ENCODE measurements around the gene SRM. TPM values are rescaled to one million over a fixed set of nuclear protein-coding genes. Genes with fewer than 3 reads are reported as not detected.

SRM gene
- total RNA-seq, 1 experiment from 2014 or later: 150 TPM

DNA sequence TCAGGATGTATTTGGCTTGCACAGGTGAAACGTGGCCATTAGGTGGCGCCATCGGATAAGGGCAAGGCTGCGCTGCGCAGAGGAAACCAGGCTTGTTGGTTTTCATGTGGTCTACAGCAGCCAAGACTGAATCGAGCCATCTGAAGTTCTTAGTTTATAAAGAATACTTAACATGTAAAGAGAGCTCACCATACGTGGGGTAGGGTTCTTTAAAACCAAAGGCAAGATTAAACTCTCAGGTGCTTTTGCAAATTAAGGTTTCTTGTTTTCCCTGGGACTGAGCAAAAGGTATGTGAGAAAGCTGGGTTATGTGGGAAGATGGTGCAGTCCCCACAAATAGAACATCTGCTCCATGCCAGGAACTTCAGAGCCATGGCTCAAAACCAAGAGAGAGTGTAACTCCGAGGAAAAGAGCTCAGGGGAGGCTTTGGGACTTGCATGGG is 22.1 kb downstream of the SRM start:
- RAD21 ChIA-PET (ENCODE audit: low non-redundant PET in 1 of 2, low total read pairs in 2 of 2, uncharacterized antibody in 2 of 2, unreplicated experiment in 2 of 2): interaction anchor here (0.7 to 1.3 kb wide), 7 partner anchors 21 to 608 kb away, joined by 3 to 9 read pairs (median 3); no protein-coding TSS in a partner anchor
- Histone ChIP-seq H3K4me1 (ENCODE audit: control insufficient read depth in 1 of 2, insufficient read depth in 2 of 2, low read length in 2 of 2) (peaks cover 0 to 7% of the 10 kb centered on the region in 2 experiments; a peak in 1 of 4 replicates), H3K9me2 (ENCODE audit: insufficient read depth) (no peaks in the 10 kb centered on the region), H3K27ac (ENCODE audit: low read depth, low read length) (no peak overlapping the region), H3K9me3 (ENCODE audit: control insufficient read depth in 1 of 2, insufficient read depth in 1 of 2, low read depth in 1 of 2, low read length in 2 of 2) (no peaks in the 10 kb centered on the region), H3K4me2 (ENCODE audit: low read length) (peak overlapping the region; percentile 37; the same call in 1 of the 2 replicates), H3K79me2 (ENCODE audit: insufficient read depth, low read length) (no peaks in the 10 kb centered on the region), H3K9ac (ENCODE audit: low read length) (no peak overlapping the region), H3K4me3 (replicated peaks in 1 of 2; ENCODE audit: low read depth in 1 of 2, low read length in 2 of 2) (no peak overlapping the region), H4K20me1 (ENCODE audit: insufficient read depth) (no peaks in the 10 kb centered on the region), H3K36me3 (ENCODE audit: control insufficient read depth in 1 of 2, insufficient read depth in 2 of 2, low read length in 2 of 2) (no peaks in the 10 kb centered on the region), H2AFZ (ENCODE audit: low read depth, low read length, poor library complexity, severe bottlenecking) (peak overlapping the region; percentile 41), H3K27me3 (ENCODE audit: insufficient read depth, low read length) (no peaks in the 10 kb centered on the region)
- POLR2A ChIA-PET: interaction anchor here (0.6 to 1.3 kb wide), 5 partner anchors 10 to 872 kb away, joined by 3 to 6 read pairs (median 3); partner anchors contain the start of gene SRM
- peak; percentile 97 for ATAC-seq
- intact Hi-C loops (cut with micrococcal nuclease): loop anchor here (1.0 to 10.0 kb wide), 6 partner anchors 205 to 855 kb away; no protein-coding TSS in a partner anchor
- CTCF ChIA-PET: interaction anchor here (0.6 to 2.2 kb wide), 34 partner anchors 8 to 870 kb away, joined by 3 to 29 read pairs (median 3); partner anchors contain the start of genes MAD2L2, MTOR, SRM and UBIAD1
- peak; percentile 76 for DNase-seq (ENCODE audit: low read depth, low spot score)
- BruUV-seq (replicated peaks): no TSS peak
- TF ChIP-seq, protein P1, sequence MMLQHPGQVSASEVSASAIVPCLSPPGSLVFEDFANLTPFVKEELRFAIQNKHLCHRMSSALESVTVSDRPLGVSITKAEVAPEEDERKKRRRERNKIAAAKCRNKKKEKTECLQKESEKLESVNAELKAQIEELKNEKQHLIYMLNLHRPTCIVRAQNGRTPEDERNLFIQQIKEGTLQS (IDR thresholded peaks at IDR 0.05): no peak
- TF ChIP-seq ZFX (IDR thresholded peaks at IDR 0.05): no peak
- no peak for TF ChIP-seq ELF1 (IDR thresholded peaks at IDR 0.05; ENCODE audit: borderline replicate concordance, low read depth)
- TF ChIP-seq TCF7L2 (IDR thresholded peaks at IDR 0.05; ENCODE audit: borderline replicate concordance, extremely low read depth, insufficient read depth, insufficient read length): no peak
- no peak for TF ChIP-seq JUND (IDR thresholded peaks at IDR 0.05)
- no peak for TF ChIP-seq FOSL1 (IDR thresholded peaks at IDR 0.05; ENCODE audit: low read depth)
- TF ChIP-seq EZH2phosphoT487 (IDR thresholded peaks at IDR 0.05; ENCODE audit: borderline replicate concordance): no peak
- TF ChIP-seq CBX3 (IDR thresholded peaks at IDR 0.05; ENCODE audit: low read depth): no peak
- no peak for TF ChIP-seq SRF (IDR thresholded peaks at IDR 0.05; ENCODE audit: low read depth)
- TF ChIP-seq, protein P2, sequence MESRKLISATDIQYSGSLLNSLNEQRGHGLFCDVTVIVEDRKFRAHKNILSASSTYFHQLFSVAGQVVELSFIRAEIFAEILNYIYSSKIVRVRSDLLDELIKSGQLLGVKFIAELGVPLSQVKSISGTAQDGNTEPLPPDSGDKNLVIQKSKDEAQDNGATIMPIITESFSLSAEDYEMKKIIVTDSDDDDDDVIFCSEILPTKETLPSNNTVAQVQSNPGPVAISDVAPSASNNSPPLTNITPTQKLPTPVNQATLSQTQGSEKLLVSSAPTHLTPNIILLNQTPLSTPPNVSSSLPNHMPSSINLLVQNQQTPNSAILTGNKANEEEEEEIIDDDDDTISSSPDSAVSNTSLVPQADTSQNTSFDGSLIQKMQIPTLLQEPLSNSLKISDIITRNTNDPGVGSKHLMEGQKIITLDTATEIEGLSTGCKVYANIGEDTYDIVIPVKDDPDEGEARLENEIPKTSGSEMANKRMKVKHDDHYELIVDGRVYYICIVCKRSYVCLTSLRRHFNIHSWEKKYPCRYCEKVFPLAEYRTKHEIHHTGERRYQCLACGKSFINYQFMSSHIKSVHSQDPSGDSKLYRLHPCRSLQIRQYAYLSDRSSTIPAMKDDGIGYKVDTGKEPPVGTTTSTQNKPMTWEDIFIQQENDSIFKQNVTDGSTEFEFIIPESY (IDR thresholded peaks at IDR 0.05; ENCODE audit: extremely low read depth, insufficient replicate concordance, low read length): no peak
- TF ChIP-seq ZNF274 (IDR thresholded peaks at IDR 0.05; ENCODE audit: low read depth, low read length): no peak
- TF ChIP-seq EZH2 (IDR thresholded peaks at IDR 0.05): no peak
- no peak for TF ChIP-seq POLR2AphosphoS5 (IDR thresholded peaks at IDR 0.05; ENCODE audit: low read depth, low read length)
- TF ChIP-seq POLR2A (IDR thresholded peaks at IDR 0.05; ENCODE audit: borderline replicate concordance, extremely low read depth, insufficient read depth, insufficient read length): no peak
- TF ChIP-seq, protein P3, sequence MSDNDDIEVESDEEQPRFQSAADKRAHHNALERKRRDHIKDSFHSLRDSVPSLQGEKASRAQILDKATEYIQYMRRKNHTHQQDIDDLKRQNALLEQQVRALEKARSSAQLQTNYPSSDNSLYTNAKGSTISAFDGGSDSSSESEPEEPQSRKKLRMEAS (IDR thresholded peaks at IDR 0.05): no peak
- TF ChIP-seq, protein P4, sequence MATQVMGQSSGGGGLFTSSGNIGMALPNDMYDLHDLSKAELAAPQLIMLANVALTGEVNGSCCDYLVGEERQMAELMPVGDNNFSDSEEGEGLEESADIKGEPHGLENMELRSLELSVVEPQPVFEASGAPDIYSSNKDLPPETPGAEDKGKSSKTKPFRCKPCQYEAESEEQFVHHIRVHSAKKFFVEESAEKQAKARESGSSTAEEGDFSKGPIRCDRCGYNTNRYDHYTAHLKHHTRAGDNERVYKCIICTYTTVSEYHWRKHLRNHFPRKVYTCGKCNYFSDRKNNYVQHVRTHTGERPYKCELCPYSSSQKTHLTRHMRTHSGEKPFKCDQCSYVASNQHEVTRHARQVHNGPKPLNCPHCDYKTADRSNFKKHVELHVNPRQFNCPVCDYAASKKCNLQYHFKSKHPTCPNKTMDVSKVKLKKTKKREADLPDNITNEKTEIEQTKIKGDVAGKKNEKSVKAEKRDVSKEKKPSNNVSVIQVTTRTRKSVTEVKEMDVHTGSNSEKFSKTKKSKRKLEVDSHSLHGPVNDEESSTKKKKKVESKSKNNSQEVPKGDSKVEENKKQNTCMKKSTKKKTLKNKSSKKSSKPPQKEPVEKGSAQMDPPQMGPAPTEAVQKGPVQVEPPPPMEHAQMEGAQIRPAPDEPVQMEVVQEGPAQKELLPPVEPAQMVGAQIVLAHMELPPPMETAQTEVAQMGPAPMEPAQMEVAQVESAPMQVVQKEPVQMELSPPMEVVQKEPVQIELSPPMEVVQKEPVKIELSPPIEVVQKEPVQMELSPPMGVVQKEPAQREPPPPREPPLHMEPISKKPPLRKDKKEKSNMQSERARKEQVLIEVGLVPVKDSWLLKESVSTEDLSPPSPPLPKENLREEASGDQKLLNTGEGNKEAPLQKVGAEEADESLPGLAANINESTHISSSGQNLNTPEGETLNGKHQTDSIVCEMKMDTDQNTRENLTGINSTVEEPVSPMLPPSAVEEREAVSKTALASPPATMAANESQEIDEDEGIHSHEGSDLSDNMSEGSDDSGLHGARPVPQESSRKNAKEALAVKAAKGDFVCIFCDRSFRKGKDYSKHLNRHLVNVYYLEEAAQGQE (IDR thresholded peaks at IDR 0.05; ENCODE audit: low read depth): no peak
- no peak for TF ChIP-seq SP1 (IDR thresholded peaks at IDR 0.05; ENCODE audit: low read depth)
- TF ChIP-seq CEBPB (IDR thresholded peaks at IDR 0.05; ENCODE audit: low read depth): no peak
- no peak for TF ChIP-seq EGR1 (IDR thresholded peaks at IDR 0.05; ENCODE audit: low read depth)
- peak; percentile 51 for TF ChIP-seq YY1 (IDR thresholded peaks at IDR 0.05; ENCODE audit: extremely low read depth, insufficient replicate concordance, low read depth, low read length)
- TF ChIP-seq RAD21 (IDR thresholded peaks at IDR 0.05; ENCODE audit: low read depth): peak; percentile 99

All from HCT116 (cell line).